ENCODE results near the gene VSTM2L.

- TF ChIP-seq, protein P1, sequence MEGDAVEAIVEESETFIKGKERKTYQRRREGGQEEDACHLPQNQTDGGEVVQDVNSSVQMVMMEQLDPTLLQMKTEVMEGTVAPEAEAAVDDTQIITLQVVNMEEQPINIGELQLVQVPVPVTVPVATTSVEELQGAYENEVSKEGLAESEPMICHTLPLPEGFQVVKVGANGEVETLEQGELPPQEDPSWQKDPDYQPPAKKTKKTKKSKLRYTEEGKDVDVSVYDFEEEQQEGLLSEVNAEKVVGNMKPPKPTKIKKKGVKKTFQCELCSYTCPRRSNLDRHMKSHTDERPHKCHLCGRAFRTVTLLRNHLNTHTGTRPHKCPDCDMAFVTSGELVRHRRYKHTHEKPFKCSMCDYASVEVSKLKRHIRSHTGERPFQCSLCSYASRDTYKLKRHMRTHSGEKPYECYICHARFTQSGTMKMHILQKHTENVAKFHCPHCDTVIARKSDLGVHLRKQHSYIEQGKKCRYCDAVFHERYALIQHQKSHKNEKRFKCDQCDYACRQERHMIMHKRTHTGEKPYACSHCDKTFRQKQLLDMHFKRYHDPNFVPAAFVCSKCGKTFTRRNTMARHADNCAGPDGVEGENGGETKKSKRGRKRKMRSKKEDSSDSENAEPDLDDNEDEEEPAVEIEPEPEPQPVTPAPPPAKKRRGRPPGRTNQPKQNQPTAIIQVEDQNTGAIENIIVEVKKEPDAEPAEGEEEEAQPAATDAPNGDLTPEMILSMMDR (optimal IDR thresholded peaks at IDR 0.05 in 1 of 3, IDR thresholded peaks at IDR 0.05 in 1 of 3, conservative IDR thresholded peaks at IDR 0.05 in 1 of 3; ENCODE audit: extremely low read depth in 1 of 3, insufficient read depth in 2 of 3, low read length in 3 of 3), result no peak
- TF ChIP-seq EZH2 (IDR thresholded peaks at IDR 0.05; ENCODE audit: low read length), result no peak
Observed at GRCh38 chr20:37986873-37987601, 84.1 kb downstream of the VSTM2L start.
